Middle frontal gyrus (tissue), 1 donor: ENCODE data around the gene ILF2.
"Not testable (repeated sequence)": the region's sequence is repeated elsewhere in the genome, so short reads cannot be mapped to it uniquely, and the experiment has no call there.

ENCODE experiments used
- DNase-seq: peaks from one replicate; pipeline ENCODE4 v3.0.0-alpha.2; 2015; ENCODE audit warnings: low spot score; ENCODE audit errors: extremely low spot score

The ILF2 gene

DNA sequence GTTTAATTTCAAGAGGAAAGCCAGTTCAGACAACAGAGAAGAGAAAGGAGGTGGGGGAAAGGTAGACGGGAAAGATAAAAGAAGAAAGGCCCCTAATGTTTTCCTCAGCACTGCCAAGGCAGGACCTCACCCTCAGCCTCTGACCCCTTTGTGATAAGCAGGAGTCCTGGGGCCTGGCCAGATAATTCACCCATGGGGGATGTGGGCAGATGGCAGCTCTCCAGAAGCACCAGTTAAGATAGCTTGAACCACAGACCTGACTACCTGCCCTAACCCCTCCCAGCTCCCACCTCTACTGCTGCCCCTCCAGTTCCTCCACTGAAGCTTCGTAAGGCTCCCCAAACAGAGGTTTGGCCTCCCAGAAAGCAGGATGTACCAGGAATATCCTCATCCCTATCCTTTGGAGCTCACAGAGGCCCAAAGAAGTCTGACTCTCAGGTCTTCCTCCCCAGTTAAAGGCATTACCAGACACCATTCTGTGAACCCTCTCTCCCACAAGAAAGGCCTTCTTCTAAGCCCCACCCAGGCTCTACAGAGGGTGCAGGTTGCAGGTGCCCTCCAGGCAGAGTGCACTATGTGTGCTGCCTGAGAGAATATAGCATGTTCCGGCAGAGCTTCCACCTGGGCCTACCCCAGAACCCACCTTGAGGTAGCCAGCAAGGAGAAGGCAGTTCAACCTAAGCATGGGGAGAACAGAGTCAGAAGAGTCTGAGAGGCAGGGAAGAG is 21.5 kb downstream of the ILF2 start:
- DNase-seq = no peak

GRCh38 chr1:153648000-153648643 is 22.7 kb downstream of the ILF2 start:
- no peak for DNase-seq

DNA sequence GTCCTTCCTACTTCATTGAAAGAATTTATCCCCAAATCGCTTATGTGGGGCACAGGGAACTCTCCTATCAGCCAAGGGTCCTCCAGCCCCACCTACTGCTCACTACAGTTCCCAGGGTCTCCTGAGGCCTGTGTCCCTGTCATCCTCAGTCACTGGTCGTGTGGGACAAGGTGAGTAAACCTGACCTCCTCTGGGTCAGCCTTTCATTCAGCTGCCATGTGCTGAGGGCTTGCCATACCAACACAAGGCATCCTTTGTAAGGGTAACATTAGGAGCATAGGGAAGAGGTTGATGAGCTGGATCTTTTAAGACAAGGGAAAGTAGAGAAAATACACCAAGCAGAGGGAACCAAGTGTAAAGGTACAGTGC is 23.5 kb downstream of the ILF2 start:
- no peak for DNase-seq

- no peak for DNase-seq
Measured at GRCh38 chr1:153646672-153647345, 24.0 kb downstream of the ILF2 start.

- no peak for DNase-seq
Measured at GRCh38 chr1:153643816-153644215, 27.0 kb downstream of the ILF2 start.

DNA sequence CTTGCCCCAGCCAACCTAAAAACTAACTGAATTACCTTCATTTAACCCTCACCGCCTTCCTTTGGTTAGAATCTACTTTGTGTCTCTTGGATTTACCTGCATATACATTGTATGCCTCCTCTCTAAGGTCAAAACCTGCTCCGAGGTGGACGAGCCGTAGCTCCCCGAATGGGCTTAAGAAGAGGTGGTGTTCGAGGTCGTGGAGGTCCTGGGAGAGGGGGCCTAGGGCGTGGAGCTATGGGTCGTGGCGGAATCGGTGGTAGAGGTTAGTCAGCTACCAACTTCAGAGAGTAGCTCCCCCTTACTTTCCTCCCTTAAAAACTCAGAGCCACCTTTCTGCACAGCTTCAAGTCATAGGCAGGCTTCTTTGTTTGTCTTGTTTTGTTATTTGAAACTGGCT is 27.7 kb downstream of the ILF2 start:
- no peak for DNase-seq

DNA sequence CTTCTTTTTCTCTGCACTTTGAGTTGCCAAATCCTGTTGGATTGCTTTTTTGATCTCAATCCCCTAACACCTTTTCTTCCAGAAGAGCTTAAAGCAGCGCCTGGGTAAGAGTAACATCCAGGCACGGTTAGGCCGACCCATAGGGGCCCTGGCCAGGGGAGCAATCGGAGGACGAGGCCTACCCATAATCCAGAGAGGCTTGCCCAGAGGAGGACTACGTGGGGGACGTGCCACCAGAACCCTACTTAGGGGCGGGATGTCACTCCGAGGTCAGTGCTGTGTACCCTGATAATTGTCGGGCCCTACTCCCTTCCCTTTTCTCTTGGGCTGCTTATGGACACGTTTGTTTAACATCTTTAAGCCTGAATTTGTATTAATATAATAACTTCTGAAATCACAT is 28.6 kb downstream of the ILF2 start:
- DNase-seq = no peak

GRCh38 chr1:153640861-153641260 is 29.9 kb downstream of the ILF2 start:
- no peak for DNase-seq

- not testable (repeated sequence) for DNase-seq
Measured at GRCh38 chr1:153640213-153640612, 30.6 kb downstream of the ILF2 start.

DNA sequence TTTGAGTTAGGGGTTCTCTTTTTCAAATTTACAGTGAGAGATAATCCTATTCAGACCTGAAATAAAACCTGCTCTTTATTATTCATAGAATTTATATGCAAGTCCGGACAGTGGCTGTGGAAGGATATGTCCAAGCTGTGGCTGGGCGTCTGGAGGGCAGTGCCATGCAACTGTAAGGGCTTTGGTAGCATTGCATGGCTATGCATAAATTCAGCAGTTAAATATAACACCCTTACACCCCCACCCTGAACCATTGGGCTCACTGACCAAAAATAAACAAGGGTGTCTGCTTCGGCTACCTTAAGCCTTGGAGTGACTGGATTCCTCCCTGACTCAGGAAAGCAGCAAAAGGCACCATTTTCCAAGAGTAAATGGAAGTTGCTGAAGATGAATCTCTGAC is 31.5 kb downstream of the ILF2 start:
- DNase-seq = no peak

- DNase-seq = no peak
Measured at GRCh38 chr1:153638261-153638660, 32.5 kb downstream of the ILF2 start.

- DNase-seq = no peak
Measured at GRCh38 chr1:153636312-153636711, 34.5 kb downstream of the ILF2 start.

GRCh38 chr1:153635872-153636271 is 34.9 kb downstream of the ILF2 start:
- no peak for DNase-seq

DNA sequence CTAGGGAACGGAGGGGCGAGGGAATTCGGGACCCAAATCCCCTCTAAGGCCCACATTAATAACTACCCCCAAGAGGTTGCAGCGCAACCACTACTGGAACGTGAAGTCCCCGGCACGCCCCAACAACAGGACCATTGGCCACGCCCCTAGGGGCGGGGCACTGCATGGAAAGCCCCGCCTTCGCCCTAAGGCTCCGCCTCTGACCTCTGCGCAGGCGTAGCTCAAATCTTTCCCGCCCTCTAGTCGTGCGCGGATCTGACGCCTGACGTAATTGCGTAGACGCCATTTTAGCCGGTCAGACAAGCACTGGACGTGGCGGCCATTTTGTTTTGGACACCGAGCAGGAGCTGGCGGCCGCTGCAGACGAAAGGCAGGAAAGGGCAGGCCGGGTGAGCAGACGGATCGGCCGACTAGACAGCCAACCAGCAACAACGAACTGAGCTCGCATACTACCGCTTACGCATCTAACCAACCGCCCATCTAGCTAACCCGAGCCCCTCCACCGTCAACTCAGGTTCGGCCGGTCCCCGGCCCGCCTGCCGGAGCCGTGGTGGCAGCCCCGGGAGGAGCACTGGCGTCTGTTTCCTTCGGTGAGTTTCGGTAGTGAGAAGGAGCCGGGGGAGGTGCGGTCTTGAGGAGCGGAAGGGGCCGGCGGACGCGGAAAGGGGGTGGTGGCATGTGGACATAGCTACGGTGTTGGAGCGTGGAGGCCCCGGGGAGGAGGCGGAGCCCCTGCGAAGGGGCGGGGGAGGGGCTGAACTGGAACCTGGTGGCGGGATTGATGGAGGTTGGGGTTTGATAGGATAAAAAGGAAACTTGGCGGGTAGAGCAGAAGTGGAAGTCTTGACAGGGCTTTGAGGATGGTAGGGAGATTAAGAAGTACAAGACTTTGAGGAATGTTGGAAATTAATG is 36.8 kb downstream of the ILF2 start, which contains the start of gene CHTOP:
TSS of gene CHTOP (plus strand) at position 313 of the 912 bp plus-strand sequence. CDS start 2,523 bp downstream, outside the sequence.
- DNase-seq = peak; percentile 99

GRCh38 chr1:153633161-153633753 is 37.5 kb downstream of the ILF2 start:
- no peak for DNase-seq

DNA sequence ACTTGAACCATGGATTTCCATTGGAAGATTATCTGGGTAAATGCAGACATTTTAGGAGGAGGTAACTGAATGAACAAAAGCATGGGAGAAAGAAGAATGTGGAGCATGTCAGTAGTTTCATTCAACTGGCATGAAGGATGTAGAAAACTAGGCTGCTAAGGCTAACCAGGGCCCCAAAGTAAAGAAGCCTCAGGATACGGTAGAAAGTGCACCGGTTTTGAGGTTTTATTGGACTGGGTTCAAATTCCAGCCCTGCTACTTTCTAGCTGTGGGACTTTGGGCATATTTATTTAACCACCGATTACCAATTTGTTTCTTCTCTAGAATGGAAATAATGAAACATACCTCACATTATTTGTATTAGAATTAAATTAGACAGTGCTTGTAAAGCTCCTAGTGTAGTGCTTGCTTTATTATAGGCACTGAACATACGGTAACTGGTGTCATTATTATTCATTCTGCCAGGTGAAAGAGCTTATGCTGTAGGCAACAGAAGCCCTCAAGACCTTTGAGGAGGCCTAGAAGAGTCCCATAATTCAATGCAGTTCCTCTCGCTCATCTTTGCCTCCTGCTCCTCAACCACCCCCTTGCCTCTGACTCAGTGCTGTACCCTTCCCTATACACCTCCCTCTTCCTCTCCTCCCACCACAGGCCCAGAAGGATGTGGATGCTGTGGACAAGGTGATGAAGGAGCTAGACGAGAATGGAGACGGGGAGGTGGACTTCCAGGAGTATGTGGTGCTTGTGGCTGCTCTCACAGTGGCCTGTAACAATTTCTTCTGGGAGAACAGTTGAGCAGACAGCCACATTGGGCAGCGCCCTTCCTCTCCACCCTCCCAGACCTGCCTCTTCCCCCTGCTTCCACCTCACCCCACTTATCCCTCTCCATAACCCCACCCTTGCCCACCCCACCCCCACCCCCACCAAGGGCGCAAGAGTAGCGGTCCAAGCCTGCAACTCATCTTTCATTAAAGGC is 39.5 kb downstream of the ILF2 start:
- DNase-seq = no peak

- no peak for DNase-seq
Measured at GRCh38 chr1:153630384-153630783, 40.4 kb downstream of the ILF2 start.

DNA sequence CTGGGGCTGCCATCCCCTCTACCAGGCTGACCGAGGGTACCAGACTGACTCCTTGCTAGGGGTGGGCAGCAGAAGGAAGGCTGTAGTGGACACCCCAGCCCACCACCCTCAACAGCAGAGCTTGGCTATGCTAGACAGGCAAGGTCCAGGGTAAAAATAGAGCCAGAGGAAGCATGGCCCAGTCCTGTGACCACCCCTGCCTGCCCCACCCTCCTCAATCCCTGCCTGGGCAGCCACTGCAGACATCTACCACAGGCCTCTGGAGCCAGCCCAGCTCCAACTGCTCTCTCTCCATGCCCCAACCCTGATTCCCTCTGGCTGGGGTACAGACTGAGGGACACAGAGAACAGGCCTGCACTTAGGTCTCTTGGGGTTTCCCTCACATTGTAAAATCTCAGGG is 40.8 kb downstream of the ILF2 start:
- DNase-seq = no peak

GRCh38 chr1:153629343-153629665 is 41.5 kb downstream of the ILF2 start:
- DNase-seq = no peak
